ENCODE measurements around the gene ABHD15. TPM values are rescaled to one million over a fixed set of nuclear protein-coding genes. Genes with fewer than 3 reads are reported as not detected.

The ABHD15 gene
- total and polyA plus RNA-seq, 2 experiments from 2014 or later = 2.4 to 10.1 TPM

- H3K4me3 ChIP-seq = peak overlapping the region; percentile 70
- H4K20me1 ChIP-seq (ENCODE audit: insufficient read depth) = no peaks in the 10 kb centered on the region
- WGBS, 2 experiments (ENCODE audit: low coverage in 1 of 2, low lambda C conversion rate in 2 of 2, missing lambda C conversion rate in 2 of 2) = 12 to 14% methylated on average over 42 to 44 of the region's 64 CpGs
- TF ChIP-seq EZH2 (IDR thresholded peaks at IDR 0.05; ENCODE audit: insufficient read depth, poor library complexity, severe bottlenecking) = no peak
- no peak for TF ChIP-seq EZH2phosphoT487 (IDR thresholded peaks at IDR 0.05; ENCODE audit: insufficient read depth, low read depth)
- H3K36me3 ChIP-seq (ENCODE audit: low read depth) = no peaks in the 10 kb centered on the region
- no peaks in the 10 kb centered on the region for H3K27me3 ChIP-seq (replicated peaks; ENCODE audit: insufficient read depth)
- 0 out of 2 replicates have a peak, but pooled peaks cover under 1% of the 10 kb centered on the region for H3K79me2 ChIP-seq (ENCODE audit: insufficient read depth)
- H3K27ac ChIP-seq = no peak overlapping the region
- H3K4me2 ChIP-seq (ENCODE audit: unreplicated experiment) = peak overlapping the region; percentile 75
- H3K9ac ChIP-seq = peak overlapping the region; percentile 25; the same call in 1 of the 2 replicates
- in situ Hi-C loops (cut with MboI) = no loop called here
- peaks cover 23% of the 10 kb centered on the region for H3K4me1 ChIP-seq (ENCODE audit: insufficient read depth)
- DNase-seq = peak; percentile 52
- peaks cover 20% of the 10 kb centered on the region; the same call in 1 of the 2 replicates for H3F3A ChIP-seq (ENCODE audit: insufficient read depth)
- peak overlapping the region; percentile 74 for H2AFZ ChIP-seq
- H3K9me2 ChIP-seq (ENCODE audit: insufficient read depth) = no peaks in the 10 kb centered on the region
- no peaks in the 10 kb centered on the region for H3K9me3 ChIP-seq (ENCODE audit: low read depth)
Measured at GRCh38 chr17:29593591-29594518, 27.0 kb upstream of the ABHD15 start.

- in situ Hi-C loops (cut with MboI) = no loop called here
- Histone ChIP-seq H3K27me3 (replicated peaks; ENCODE audit: insufficient read depth) (no peaks in the 10 kb centered on the region), H3K36me3 (ENCODE audit: low read depth) (no peaks in the 10 kb centered on the region), H4K20me1 (ENCODE audit: insufficient read depth) (no peaks in the 10 kb centered on the region), H2AFZ (peak within 1 kb of the TSS; percentile 79), H3K4me3 (peak within 1 kb of the TSS; percentile 70), H3K27ac (no peak within 1 kb of the TSS), H3K4me2 (ENCODE audit: unreplicated experiment) (peak within 1 kb of the TSS; percentile 76), H3K9me3 (ENCODE audit: low read depth) (no peaks in the 10 kb centered on the region), H3K9ac (peak within 1 kb of the TSS; percentile 25; the same call in 1 of the 2 replicates), H3K79me2 (ENCODE audit: insufficient read depth) (peaks cover 9% of the 10 kb centered on the region), H3K4me1 (ENCODE audit: insufficient read depth) (peaks cover 24% of the 10 kb centered on the region), H3F3A (ENCODE audit: insufficient read depth) (peaks cover 20% of the 10 kb centered on the region; the same call in 1 of the 2 replicates), H3K9me2 (ENCODE audit: insufficient read depth) (no peaks in the 10 kb centered on the region)
- TF ChIP-seq EZH2 (IDR thresholded peaks at IDR 0.05; ENCODE audit: insufficient read depth, poor library complexity, severe bottlenecking) = no peak
- no peak for TF ChIP-seq EZH2phosphoT487 (IDR thresholded peaks at IDR 0.05; ENCODE audit: insufficient read depth, low read depth)
- peak; percentile 59 for DNase-seq
- WGBS, 2 experiments (ENCODE audit: low coverage in 1 of 2, low lambda C conversion rate in 2 of 2, missing lambda C conversion rate in 2 of 2) = 1 to 3% methylated on average over 33 to 40 of the region's 96 CpGs
Measured at GRCh38 chr17:29592850-29593551, 26.2 kb upstream of the ABHD15 start, which contains the start of gene ANKRD13B. ANKRD13B (plus strand) TSS chr17:29593132; CDS start chr17:29593622, 490 bp downstream.

- TF ChIP-seq EZH2 (IDR thresholded peaks at IDR 0.05; ENCODE audit: insufficient read depth, poor library complexity, severe bottlenecking) (no peak), EZH2phosphoT487 (IDR thresholded peaks at IDR 0.05; ENCODE audit: insufficient read depth, low read depth) (no peak)
- Histone ChIP-seq H3K4me1 (ENCODE audit: insufficient read depth) (peaks cover 30% of the 10 kb centered on the region), H3K27me3 (replicated peaks; ENCODE audit: insufficient read depth) (no peaks in the 10 kb centered on the region), H3K9ac (peak overlapping the region; percentile 32; the same call in 1 of the 2 replicates), H3K9me3 (ENCODE audit: low read depth) (no peaks in the 10 kb centered on the region), H3K36me3 (ENCODE audit: low read depth) (no peaks in the 10 kb centered on the region), H4K20me1 (ENCODE audit: insufficient read depth) (no peaks in the 10 kb centered on the region), H3K9me2 (ENCODE audit: insufficient read depth) (no peaks in the 10 kb centered on the region), H2AFZ (peak overlapping the region; percentile 79), H3F3A (ENCODE audit: insufficient read depth) (peaks cover 20% of the 10 kb centered on the region; the same call in 1 of the 2 replicates), H3K27ac (peak overlapping the region; percentile 56; the same call in 1 of the 2 replicates), H3K4me2 (ENCODE audit: unreplicated experiment) (peak overlapping the region; percentile 63), H3K79me2 (ENCODE audit: insufficient read depth) (peaks cover 19% of the 10 kb centered on the region), H3K4me3 (peak overlapping the region; percentile 66)
- whole genome bisulfite sequencing, 2 experiments (ENCODE audit: low coverage in 1 of 2, low lambda C conversion rate in 2 of 2, missing lambda C conversion rate in 2 of 2) = 7% methylated on average over 22 to 25 of the region's 25 CpGs
- in situ Hi-C loops (cut with MboI) = no loop called here
- DNase-seq = peak; percentile 84
Measured at GRCh38 chr17:29591737-29592608, 25.1 kb upstream of the ABHD15 start.
